IMR-90 (cell line): Measurements from ENCODE around the gene CARD8. TPM values are rescaled to one million over a fixed set of nuclear protein-coding genes. Genes with fewer than 3 reads are reported as not detected.

Source experiments
- ATAC-seq: fragments of 200-7000 bp; cut with Tn5 transposase; 2 replicates; pipeline ENCODE4 v1.9.1; 2020; ENCODE audit warnings: low read depth, mild to moderate bottlenecking, moderate library complexity
- BruUV-seq: library from RNA; stranded (reverse); fragments of 400-500 nt; replicated peaks from 2 replicates; lab custom pipeline; 2021; lab: Mats Ljungman, UMichigan
- CTCF ChIA-PET: fragments of 300-600 bp; formaldehyde crosslinking; extraction: SDS; loops from one replicate; lab custom pipeline; 2021; ENCODE audit warnings: antibody characterized with exemption; lab: Yijun Ruan, JAX
- POLR2A ChIA-PET: fragments of 300-600 bp; sonication (Branson Sonifier 250); formaldehyde crosslinking; loops from one replicate; lab custom pipeline; 2022; ENCODE audit warnings: antibody characterized with exemption; ENCODE audit not compliant: unreplicated experiment; lab: Charles Lee
- DNase-seq: peaks from one replicate; pipeline ENCODE4 v3.0.0; 2013
- H2AFZ ChIP-seq: replicated peaks from 2 replicates; pipeline ENCODE3; 2013; ENCODE audit warnings: low read length, mild to moderate bottlenecking; ENCODE audit not compliant: poor library complexity
- H2AK5ac ChIP-seq: 2 replicates; pipeline ENCODE4 v1.6.1; 2013; ENCODE audit warnings: low read depth, low read length, inconsistent platforms
- H2AK9ac ChIP-seq: replicated peaks from 2 replicates; pipeline ENCODE3; 2013; ENCODE audit warnings: mild to moderate bottlenecking, low read depth, low read length, moderate library complexity; ENCODE audit not compliant: poor library complexity
- H2BK120ac ChIP-seq: 2 replicates; pipeline ENCODE4 v1.6.1; 2013; ENCODE audit warnings: low read depth, low read length, inconsistent platforms
- H2BK15ac ChIP-seq: 3 replicates; pipeline ENCODE4 v1.6.1; 2013; ENCODE audit warnings: low read depth, low read length, inconsistent platforms
- H2BK20ac ChIP-seq: 2 replicates; pipeline ENCODE4 v1.6.1; 2013; ENCODE audit warnings: low read depth, mild to moderate bottlenecking, inconsistent platforms, low read length, moderate library complexity
- H2BK5ac ChIP-seq: 2 replicates; pipeline ENCODE4 v1.6.1; 2013; ENCODE audit warnings: mild to moderate bottlenecking, low read depth, low read length, inconsistent platforms; ENCODE audit not compliant: poor library complexity, severe bottlenecking
- H3K14ac ChIP-seq: replicated peaks from 2 replicates; pipeline ENCODE4 v1.6.1; 2013; ENCODE audit warnings: low read depth, low read length, inconsistent platforms
- H3K18ac ChIP-seq: 2 replicates; pipeline ENCODE4 v1.6.1; 2013; ENCODE audit warnings: low read depth, low read length, control low read depth
- H3K23ac ChIP-seq: 2 replicates; pipeline ENCODE4 v1.6.1; 2013; ENCODE audit warnings: low read depth, low read length, inconsistent platforms
- H3K27ac ChIP-seq: 2 replicates; pipeline ENCODE4 v1.5.1; 2013; ENCODE audit warnings: mild to moderate bottlenecking, control low read depth, low read length; ENCODE audit not compliant: insufficient read depth
- H3K27me3 ChIP-seq: 2 replicates; pipeline ENCODE4 v1.6.1; 2013; ENCODE audit warnings: low read length; ENCODE audit not compliant: control insufficient read depth, insufficient read depth
- H3K36me3 ChIP-seq: 2 replicates; pipeline ENCODE4 v1.6.1; 2013; ENCODE audit warnings: low read length, mixed read lengths; ENCODE audit not compliant: control insufficient read depth, insufficient read depth
- H3K4ac ChIP-seq: 2 replicates; pipeline ENCODE4 v1.6.1; 2013; ENCODE audit warnings: low read depth, low read length, inconsistent platforms
- H3K4me1 ChIP-seq: 2 replicates; pipeline ENCODE4 v1.6.1; 2013; ENCODE audit warnings: low read length, mixed read lengths; ENCODE audit not compliant: control insufficient read depth, insufficient read depth
- H3K4me2 ChIP-seq: 2 replicates; pipeline ENCODE4 v1.6.1; 2013; ENCODE audit warnings: low read depth, mild to moderate bottlenecking, control low read depth, low read length, moderate library complexity
- H3K4me3 ChIP-seq: 2 replicates; pipeline ENCODE4 v1.5.1; 2013; ENCODE audit warnings: low read depth, mild to moderate bottlenecking, control low read depth, low read length, moderate library complexity; ENCODE audit not compliant: insufficient read depth
- H3K56ac ChIP-seq: 2 replicates; pipeline ENCODE4 v1.6.1; 2013; ENCODE audit warnings: low read length, inconsistent platforms; ENCODE audit not compliant: insufficient read depth; ENCODE audit errors: extremely low read depth
- H3K79me1 ChIP-seq, 2 experiments: 2 replicates each; pipeline ENCODE4 v1.6.1; 2013; ENCODE audit warnings: low read length in 2 of 2, inconsistent platforms in 1 of 2, low read depth in 1 of 2
- H3K9ac ChIP-seq: 2 replicates; pipeline ENCODE4 v1.6.1; 2013; ENCODE audit warnings: low read depth, low read length, control low read depth
- H3K9me1 ChIP-seq: 2 replicates; pipeline ENCODE4 v1.6.1; 2013; ENCODE audit warnings: low read length, inconsistent platforms; ENCODE audit not compliant: insufficient read depth
- H3K9me3 ChIP-seq: 2 replicates; pipeline ENCODE4 v1.6.1; 2013; ENCODE audit warnings: low read length; ENCODE audit not compliant: control insufficient read depth, insufficient read depth
- H4K20me1 ChIP-seq: 2 replicates; pipeline ENCODE4 v1.6.1; 2013; ENCODE audit warnings: low read length, inconsistent platforms; ENCODE audit not compliant: insufficient read depth
- H4K5ac ChIP-seq: 2 replicates; pipeline ENCODE4 v1.6.1; 2013; ENCODE audit warnings: mild to moderate bottlenecking, low read depth, low read length, control low read depth
- H4K8ac ChIP-seq, 2 experiments: 2 replicates each; pipeline ENCODE4 v1.6.1; 2013; ENCODE audit warnings: low read depth in 2 of 2, low read length in 2 of 2, control low read depth in 1 of 2, inconsistent platforms in 1 of 2
- H4K91ac ChIP-seq: 2 replicates; pipeline ENCODE4 v1.6.1; 2013; ENCODE audit warnings: low read depth, low read length, inconsistent platforms; ENCODE audit not compliant: insufficient read depth
- FOS ChIP-seq: fragments of 150-350 bp; IDR thresholded peaks from 2 replicates; pipeline ENCODE4 v1.6.1; 2016; ENCODE audit warnings: low read depth, low read length
- RCOR1 ChIP-seq: IDR thresholded peaks from 2 replicates; pipeline ENCODE4 v1.6.1; 2012; ENCODE audit warnings: mild to moderate bottlenecking, low read length, improper control_type of control experiment; ENCODE audit not compliant: insufficient replicate concordance
- SMC3 ChIP-seq: fragments of 150-350 bp; IDR thresholded peaks from 2 replicates; pipeline ENCODE4 v1.6.1; 2016; ENCODE audit warnings: low read depth, mild to moderate bottlenecking, antibody characterized with exemption, low read length, moderate library complexity
- WGBS, 2 experiments: methylation state at CpG; one replicate each; pipeline versions ENCODE4 v1.1.5 to v1.1.7; 2013; ENCODE audit warnings: missing lambda C conversion rate in 2 of 2; ENCODE audit not compliant: insufficient read length in 1 of 2; ENCODE audit errors: extremely low coverage in 2 of 2; 5-methylcytosine and 5-hydroxymethylcytosine counted together
- dilution Hi-C: fragments of 300-500 bp; cut with HindIII; formaldehyde crosslinking; loops from one replicate; pipeline ENCODE4 v1.14.3; 2018; ENCODE audit warnings: low sequenced_read_pairs; ENCODE audit not compliant: unreplicated experiment
- in situ Hi-C: fragments of 300-500 bp; cut with MboI; formaldehyde crosslinking; loops from 3 replicates; pipeline ENCODE4 v1.14.3; 2019; ENCODE audit warnings: low sequenced_read_pairs, inconsistent platforms, mixed read lengths
- intact Hi-C: fragments of 100-400 bp; cut with micrococcal nuclease; formaldehyde crosslinking; loops from 2 replicates; pipeline ENCODE4 v1.10.0; 2022
- polyA plus RNA-seq, 3 experiments: library from polyadenylated mRNA; depleted of rRNA; stranded (reverse); fragments of >200 nt; gene quantifications; 2 replicates each; pipeline ENCODE4 v1.2.3, GENCODE V29; 2012; ENCODE audit warnings: low replicate concordance in 1 of 3
- total RNA-seq: library from RNA; depleted of rRNA; stranded (reverse); fragments of >200 nt; gene quantifications from 2 replicates; pipeline ENCODE4 v1.2.3, GENCODE V29; 2012
- TF ChIP-seq, protein P1 (sequence below): fragments of 150-350 bp; IDR thresholded peaks from 2 replicates; pipeline ENCODE4 v1.6.1; 2017; ENCODE audit warnings: mild to moderate bottlenecking, antibody characterized with exemption, low read length, low read depth

The CARD8 gene
- total and polyA plus RNA-seq, 2 of the 4 experiments (the other 2 are of a cell fraction): 11.3 to 15.5 TPM

DNA sequence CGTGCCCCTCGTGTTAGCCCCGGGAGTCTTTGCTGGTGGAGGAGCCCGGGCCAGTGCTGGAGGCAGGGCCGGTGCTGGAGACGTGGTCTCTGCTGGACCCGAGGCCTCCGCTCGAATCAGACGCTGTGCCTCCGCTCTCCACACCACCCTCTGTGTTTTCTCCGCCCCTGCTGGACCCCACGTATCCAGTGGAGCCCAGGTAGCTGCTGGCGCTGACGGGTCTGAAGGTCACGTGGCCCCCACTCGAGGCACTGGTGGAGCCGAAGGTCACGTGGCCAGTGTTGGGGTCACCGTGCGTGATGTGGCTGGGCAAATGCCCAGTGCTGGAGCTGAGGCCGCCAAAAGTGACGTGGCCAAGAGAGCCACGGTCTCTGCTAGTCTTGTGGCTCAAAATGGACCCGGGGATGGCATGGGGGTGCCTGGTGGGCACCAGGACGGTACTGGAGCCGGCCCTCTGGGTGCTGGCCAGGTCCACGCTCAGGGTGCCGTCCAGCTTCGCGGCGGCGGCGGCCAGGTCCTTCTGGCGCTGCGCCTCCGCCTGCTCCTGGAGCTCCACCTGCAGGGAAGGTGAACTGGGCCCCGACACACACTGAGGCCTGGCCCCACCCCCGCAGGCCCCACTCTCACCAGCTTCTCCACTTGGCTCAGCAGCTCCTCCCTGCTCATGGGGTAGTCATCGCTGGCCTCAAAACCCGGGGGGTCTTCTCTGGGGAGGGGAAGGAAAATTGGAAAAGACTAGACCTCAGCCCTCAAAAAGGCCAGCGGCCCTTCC, 41.4 kb upstream of the CARD8 start:
- no peak overlapping the region for H4K91ac ChIP-seq
- no peak overlapping the region for H4K8ac ChIP-seq
- no peak for ATAC-seq
- in situ Hi-C loops (no loop called here), dilution Hi-C loops (no loop called here), intact Hi-C loops (no loop called here)
- H3K27ac ChIP-seq: no peak overlapping the region
- ChIA-PET CTCF (no interaction called here), POLR2A (no interaction called here)
- no peak overlapping the region for H2AFZ ChIP-seq
- no peak overlapping the region for H3K14ac ChIP-seq
- H3K9me3 ChIP-seq: no peaks in the 10 kb centered on the region
- no peak overlapping the region for H3K4ac ChIP-seq
- no peak overlapping the region for H3K9ac ChIP-seq
- no peaks in the 10 kb centered on the region for H3K4me1 ChIP-seq
- H4K20me1 ChIP-seq: no peaks in the 10 kb centered on the region
- no peaks in the 10 kb centered on the region for H3K9me1 ChIP-seq
- WGBS, 2 experiments: 89% methylated on average over 16 of the region's 42 CpGs; no CpG with 5 or more reads in 1 of the 2 experiments
- no peaks in the 10 kb centered on the region for H3K36me3 ChIP-seq
- H3K4me2 ChIP-seq: no peak overlapping the region
- no peak overlapping the region for H3K56ac ChIP-seq
- no peak overlapping the region for H3K4me3 ChIP-seq
- TF ChIP-seq, protein P1, sequence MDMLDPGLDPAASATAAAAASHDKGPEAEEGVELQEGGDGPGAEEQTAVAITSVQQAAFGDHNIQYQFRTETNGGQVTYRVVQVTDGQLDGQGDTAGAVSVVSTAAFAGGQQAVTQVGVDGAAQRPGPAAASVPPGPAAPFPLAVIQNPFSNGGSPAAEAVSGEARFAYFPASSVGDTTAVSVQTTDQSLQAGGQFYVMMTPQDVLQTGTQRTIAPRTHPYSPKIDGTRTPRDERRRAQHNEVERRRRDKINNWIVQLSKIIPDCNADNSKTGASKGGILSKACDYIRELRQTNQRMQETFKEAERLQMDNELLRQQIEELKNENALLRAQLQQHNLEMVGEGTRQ: no peak
- no peak for TF ChIP-seq SMC3
- no peak for TF ChIP-seq RCOR1
- no peak for TF ChIP-seq FOS
- no peak overlapping the region for H2BK5ac ChIP-seq
- no TSS peak for BruUV-seq
- peak overlapping the region; percentile 28 for H2AK9ac ChIP-seq
- H2BK20ac ChIP-seq: no peak overlapping the region
- H3K27me3 ChIP-seq: no peaks in the 10 kb centered on the region; the same call in 1 of the 2 replicates
- H2BK120ac ChIP-seq: no peak overlapping the region
- no peak overlapping the region for H3K23ac ChIP-seq
- H2AK5ac ChIP-seq: no peak overlapping the region
- no peak overlapping the region for H2BK15ac ChIP-seq
- no peaks in the 10 kb centered on the region for H3K79me1 ChIP-seq
- H4K5ac ChIP-seq: no peak overlapping the region
- H3K18ac ChIP-seq: no peak overlapping the region
- no peak for DNase-seq
